Fibroblast of gingiva (primary cell): ENCODE measurements around the gene CCR5.
A peak's percentile ranks its signal among the peaks of the same experiment; 100 is the strongest.

Source experiments
- DNase-seq: peaks from one replicate; pipeline ENCODE4 v3.0.0-alpha.2; 2011; ENCODE audit warnings: low read depth

Gene CCR5

GRCh38 chr3:46359733-46360493 lies 10.8 kb upstream of the CCR5 start:
- peak; percentile 41 for DNase-seq

GRCh38 chr3:46360907-46361306 lies 9.8 kb upstream of the CCR5 start:
- DNase-seq = no peak

- DNase-seq = peak; percentile 10
These were observed 9.1 kb upstream of the CCR5 start for GRCh38 chr3:46361408-46362283.

- DNase-seq = no peak
These were observed 5.7 kb upstream of the CCR5 start for GRCh38 chr3:46365041-46365440.

- no peak for DNase-seq
These were observed 4.8 kb upstream of the CCR5 start for GRCh38 chr3:46365737-46366524.

- DNase-seq = no peak
These were observed 2.9 kb upstream of the CCR5 start for GRCh38 chr3:46367811-46368210.

GRCh38 chr3:46368569-46368968 lies 2.2 kb upstream of the CCR5 start:
- DNase-seq = no peak

- no peak for DNase-seq
These were observed 1.6 kb upstream of the CCR5 start for GRCh38 chr3:46369151-46369550.

- no peak for DNase-seq
These were observed 1.0 kb upstream of the CCR5 start for GRCh38 chr3:46369675-46370132.

GRCh38 chr3:46371519-46372340 lies 984 bp downstream of the CCR5 start:
- no peak for DNase-seq

GRCh38 chr3:46372492-46373359 lies 2.0 kb downstream of the CCR5 start:
- DNase-seq = peak; percentile 11

GRCh38 chr3:46374755-46375154 lies 4.0 kb downstream of the CCR5 start:
- no peak for DNase-seq

- no peak for DNase-seq
These were observed 4.5 kb downstream of the CCR5 start for GRCh38 chr3:46375218-46375617.

- no peak for DNase-seq
These were observed 5.1 kb downstream of the CCR5 start for GRCh38 chr3:46375814-46376213.

GRCh38 chr3:46378426-46378942 lies 7.7 kb downstream of the CCR5 start:
- DNase-seq = peak; percentile 44

- DNase-seq = no peak
These were observed 9.9 kb downstream of the CCR5 start for GRCh38 chr3:46380471-46381221.

GRCh38 chr3:46381625-46382024 lies 10.9 kb downstream of the CCR5 start:
- DNase-seq = no peak

- DNase-seq = no peak
These were observed 12.6 kb downstream of the CCR5 start for GRCh38 chr3:46383211-46383950.

GRCh38 chr3:46383951-46384330 lies 13.2 kb downstream of the CCR5 start:
- no peak for DNase-seq
